Smooth muscle cell (in vitro differentiated cells): Measurements from ENCODE around the gene GNAS. TPM values are rescaled to one million over a fixed set of nuclear protein-coding genes. Genes with fewer than 3 reads are reported as not detected.
A peak's percentile ranks its signal among the peaks of the same experiment; 100 is the strongest.

Experiments used
- DNase-seq: peaks from one replicate; lab custom pipeline; 2025; ENCODE audit not compliant: unreplicated experiment; lab: John Stamatoyannopoulos, UW
- H2AFZ ChIP-seq: fragments of 200-600 bp; sonication (generic); 2 replicates; pipeline ENCODE4 v1.6.0; 2016; ENCODE audit warnings: antibody characterized with exemption, low read depth, mild to moderate bottlenecking
- H3F3A ChIP-seq: fragments of 200-600 bp; sonication (generic); 2 replicates; pipeline ENCODE4 v1.6.0; 2017; ENCODE audit warnings: antibody characterized with exemption, low read depth
- H3K27ac ChIP-seq: fragments of 200-600 bp; sonication (generic); 2 replicates; pipeline ENCODE4 v1.5.1; 2016; ENCODE audit warnings: low read depth, mild to moderate bottlenecking
- H3K27me3 ChIP-seq: fragments of 200-600 bp; sonication (generic); 2 replicates; pipeline ENCODE4 v1.6.1; 2016; ENCODE audit warnings: low read depth, mild to moderate bottlenecking
- H3K36me3 ChIP-seq: fragments of 200-600 bp; sonication (generic); 2 replicates; pipeline ENCODE4 v1.5.1; 2016; ENCODE audit warnings: low read depth
- H3K4me1 ChIP-seq: fragments of 200-600 bp; sonication (generic); 2 replicates; pipeline ENCODE4 v1.5.1; 2016; ENCODE audit warnings: low read depth
- H3K4me2 ChIP-seq: fragments of 200-600 bp; sonication (generic); 2 replicates; pipeline ENCODE4 v1.6.0; 2016; ENCODE audit warnings: mild to moderate bottlenecking
- H3K4me3 ChIP-seq: fragments of 200-600 bp; sonication (generic); 2 replicates; pipeline ENCODE4 v1.5.1; 2016; ENCODE audit warnings: mild to moderate bottlenecking
- H3K79me2 ChIP-seq: fragments of 200-600 bp; sonication (generic); 2 replicates; pipeline ENCODE4 v1.6.0; 2016; ENCODE audit warnings: low read depth, mild to moderate bottlenecking
- H3K9ac ChIP-seq: fragments of 200-600 bp; sonication (generic); 2 replicates; pipeline ENCODE4 v1.6.0; 2016; ENCODE audit warnings: low read depth
- H3K9me3 ChIP-seq: fragments of 200-600 bp; sonication (generic); replicated peaks from 2 replicates; pipeline ENCODE4 v1.5.1; 2016; ENCODE audit warnings: low read depth
- H4K20me1 ChIP-seq: fragments of 200-600 bp; sonication (generic); 2 replicates; pipeline ENCODE4 v1.6.0; 2016; ENCODE audit warnings: low read depth
- CTCF ChIP-seq: fragments of 200-600 bp; sonication (generic); IDR thresholded peaks from 2 replicates; pipeline ENCODE4 v1.5.1; 2017; ENCODE audit warnings: borderline replicate concordance, mild to moderate bottlenecking, antibody characterized with exemption; ENCODE audit not compliant: insufficient read depth, poor library complexity, severe bottlenecking
- WGBS: methylation state at CpG from one replicate; pipeline ENCODE4 v1.1.7; 2016; ENCODE audit warnings: low lambda C conversion rate; 5-methylcytosine and 5-hydroxymethylcytosine counted together
- polyA plus RNA-seq: library from polyadenylated mRNA; unstranded; fragments of >200 nt; fragmentation: Nextera tagmentation; extraction: Ambion mirVana; gene quantifications from 2 replicates; pipeline ENCODE4 v1.2.1, GENCODE V29; 2016
- total RNA-seq: library from RNA; depleted of rRNA; stranded (reverse); fragments of >200 nt; gene quantifications from 2 replicates; pipeline ENCODE4 v1.2.3, GENCODE V29; 2014

Gene GNAS
- total and polyA plus RNA-seq, 2 experiments from 2014 or later = 1,240 to 1,914 TPM

GRCh38 chr20:58889334-58889760 lies 36.8 kb downstream of the GNAS start:
- H3K27ac ChIP-seq = peak overlapping the region; percentile 58
- peaks cover 26% of the 10 kb centered on the region for H3K79me2 ChIP-seq
- no peaks in the 10 kb centered on the region for H3K36me3 ChIP-seq
- H2AFZ ChIP-seq = no peak overlapping the region
- peaks cover 19% of the 10 kb centered on the region for H4K20me1 ChIP-seq
- H3K27me3 ChIP-seq = no peaks in the 10 kb centered on the region
- no peak for DNase-seq
- H3K4me3 ChIP-seq = peak overlapping the region; percentile 100
- H3F3A ChIP-seq = peaks cover 4% of the 10 kb centered on the region
- H3K9ac ChIP-seq = peak overlapping the region; percentile 76
- no peaks in the 10 kb centered on the region for H3K9me3 ChIP-seq
- WGBS = under 1% methylated on average over 33 of the region's 35 CpGs
- peak overlapping the region; percentile 99 for H3K4me2 ChIP-seq
- H3K4me1 ChIP-seq = peaks cover 21% of the 10 kb centered on the region
- no peak for TF ChIP-seq CTCF

- H3K9me3 ChIP-seq = no peaks in the 10 kb centered on the region
- no peak for DNase-seq
- H3K9ac ChIP-seq = peak overlapping the region; percentile 76
- H3K79me2 ChIP-seq = peaks cover 32% of the 10 kb centered on the region
- peak overlapping the region; percentile 78 for H3K27ac ChIP-seq
- peak overlapping the region; percentile 100 for H3K4me3 ChIP-seq
- H3F3A ChIP-seq = peaks cover 5% of the 10 kb centered on the region
- peak overlapping the region; percentile 99 for H3K4me2 ChIP-seq
- H3K4me1 ChIP-seq = peaks cover 27% of the 10 kb centered on the region
- no peaks in the 10 kb centered on the region for H3K27me3 ChIP-seq
- no peak overlapping the region for H2AFZ ChIP-seq
- H4K20me1 ChIP-seq = peaks cover 25% of the 10 kb centered on the region
- WGBS = 2% methylated on average over 69 of the region's 91 CpGs
- TF ChIP-seq CTCF = no peak
- H3K36me3 ChIP-seq = no peaks in the 10 kb centered on the region
These were observed 37.4 kb downstream of the GNAS start for GRCh38 chr20:58889798-58890517.

- H3K4me2 ChIP-seq = peak overlapping the region; percentile 99
- TF ChIP-seq CTCF = no peak
- H4K20me1 ChIP-seq = peaks cover 32% of the 10 kb centered on the region
- no peak overlapping the region for H2AFZ ChIP-seq
- H3K36me3 ChIP-seq = no peaks in the 10 kb centered on the region
- peak; percentile 79 for DNase-seq
- peaks cover 38% of the 10 kb centered on the region for H3K79me2 ChIP-seq
- H3K27ac ChIP-seq = peak overlapping the region; percentile 78
- no peaks in the 10 kb centered on the region for H3K9me3 ChIP-seq
- WGBS = under 1% methylated on average over 35 of the region's 64 CpGs
- no peaks in the 10 kb centered on the region for H3K27me3 ChIP-seq
- H3F3A ChIP-seq = peaks cover 5% of the 10 kb centered on the region
- H3K4me1 ChIP-seq = peaks cover 34% of the 10 kb centered on the region
- H3K9ac ChIP-seq = peak overlapping the region; percentile 76
- peak overlapping the region; percentile 100 for H3K4me3 ChIP-seq
These were observed 38.1 kb downstream of the GNAS start for GRCh38 chr20:58890518-58891085.
